ENCODE measurements around the gene ZNF618.

ZNF618 gene

GRCh38 chr9:114048533-114049415 is 172.7 kb downstream of the ZNF618 start:
- DNase-seq: no peak

GRCh38 chr9:114049441-114050225 is 173.5 kb downstream of the ZNF618 start:
- DNase-seq: no peak

- no peak for DNase-seq
Measured at GRCh38 chr9:114050226-114050568, 174.1 kb downstream of the ZNF618 start.

GRCh38 chr9:114050646-114051045 is 174.5 kb downstream of the ZNF618 start:
- DNase-seq: no peak

GRCh38 chr9:114051281-114051680 is 175.2 kb downstream of the ZNF618 start:
- no peak for DNase-seq

GRCh38 chr9:114051706-114052105 is 175.6 kb downstream of the ZNF618 start:
- no peak for DNase-seq

GRCh38 chr9:114053246-114054005 is 177.3 kb downstream of the ZNF618 start:
- no peak for DNase-seq

GRCh38 chr9:114054191-114054690 is 178.1 kb downstream of the ZNF618 start:
- no peak for DNase-seq

GRCh38 chr9:114055061-114055460 is 179.0 kb downstream of the ZNF618 start:
- DNase-seq: no peak

GRCh38 chr9:114055894-114056293 is 179.8 kb downstream of the ZNF618 start:
- DNase-seq: no peak

- DNase-seq: no peak
Measured at GRCh38 chr9:114056527-114056926, 180.4 kb downstream of the ZNF618 start.

GRCh38 chr9:114057161-114057885 is 181.2 kb downstream of the ZNF618 start:
- DNase-seq: no peak

GRCh38 chr9:114058688-114059046 is 182.6 kb downstream of the ZNF618 start:
- DNase-seq: no peak

- DNase-seq: no peak
Measured at GRCh38 chr9:114059047-114059803, 183.1 kb downstream of the ZNF618 start.

GRCh38 chr9:114060070-114060469 is 184.0 kb downstream of the ZNF618 start:
- DNase-seq: no peak

- no peak for DNase-seq
Measured at GRCh38 chr9:114060711-114061110, 184.6 kb downstream of the ZNF618 start.

GRCh38 chr9:114061292-114061691 is 185.2 kb downstream of the ZNF618 start:
- DNase-seq: no peak

GRCh38 chr9:114061830-114062474 is 185.8 kb downstream of the ZNF618 start:
- peak in 1 of 2 donors; percentile 11 for DNase-seq

- DNase-seq: no peak
Measured at GRCh38 chr9:114065304-114065703, 189.2 kb downstream of the ZNF618 start.

GRCh38 chr9:114069476-114070187 is 193.5 kb downstream of the ZNF618 start:
- DNase-seq: no peak
